HEK293 (cell line): ENCODE measurements around the gene HTR1D.
A peak's percentile ranks its signal among the peaks of the same experiment; 100 is the strongest.

Source experiments
- CTCF ChIA-PET: fragments of 350-600 bp; formaldehyde crosslinking; extraction: SDS; loops from one replicate; lab custom pipeline; 2021; ENCODE audit warnings: antibody characterized with exemption; lab: Yijun Ruan, JAX
- POLR2A ChIA-PET: fragments of 300-600 bp; formaldehyde crosslinking; extraction: SDS; loops from one replicate; lab custom pipeline; 2020; ENCODE audit warnings: antibody characterized with exemption, inconsistent platforms; lab: Yijun Ruan, JAX
- H3K27ac ChIP-seq: fragments of 200-500 bp; sonication (Bioruptor generic); 2 replicates; pipeline ENCODE4 v1.5.1; 2014; ENCODE audit warnings: low read depth, low read length, control low read depth, inconsistent platforms; ENCODE audit errors: extremely low read depth
- H3K36me3 ChIP-seq, 2 experiments: fragments of 200-500 bp in 1 of 2; sonication (Bioruptor generic) in 1 of 2; 1 replicate in 1 of 2; 2 replicates in 1 of 2; pipeline ENCODE4 v1.5.1; 2014 to 2017; ENCODE audit warnings: inconsistent platforms in 2 of 2, low read length in 2 of 2; ENCODE audit not compliant: control insufficient read depth in 2 of 2, insufficient read depth in 1 of 2
- H3K4me1 ChIP-seq: fragments of 200-500 bp; sonication (Bioruptor generic); 2 replicates; pipeline ENCODE4 v1.5.1; 2014; ENCODE audit warnings: mild to moderate bottlenecking, low read length, inconsistent platforms; ENCODE audit not compliant: control insufficient read depth, insufficient read depth
- H3K4me3 ChIP-seq: 2 replicates; pipeline ENCODE4 v1.5.1; 2011; ENCODE audit warnings: low read depth, mild to moderate bottlenecking, control low read depth, low read length, moderate library complexity
- H3K9me3 ChIP-seq: fragments of 200-500 bp; sonication (Bioruptor generic); 2 replicates; pipeline ENCODE4 v1.5.1; 2014; ENCODE audit warnings: low read depth, low read length, inconsistent platforms; ENCODE audit not compliant: control insufficient read depth, insufficient read depth
- EGR2 ChIP-seq: fragments of 450-650 bp; formaldehyde crosslinking; IDR thresholded peaks from 2 replicates; pipeline ENCODE4 v1.5.1; 2016; ENCODE audit warnings: low read depth, missing biosample characterization, missing genetic modification characterization
- GFI1B ChIP-seq: fragments of 450-650 bp; formaldehyde crosslinking; IDR thresholded peaks from 2 replicates; pipeline ENCODE4 v1.5.1; 2016; ENCODE audit warnings: missing biosample characterization, missing genetic modification characterization
- KLF8 ChIP-seq: fragments of 450-650 bp; formaldehyde crosslinking; IDR thresholded peaks from 2 replicates; pipeline ENCODE4 v1.5.1; 2016; ENCODE audit warnings: missing biosample characterization, missing genetic modification characterization
- MZF1 ChIP-seq: fragments of 450-650 bp; formaldehyde crosslinking; IDR thresholded peaks from 2 replicates; pipeline ENCODE4 v1.5.1; 2017; ENCODE audit warnings: missing biosample characterization, missing genetic modification characterization, borderline replicate concordance
- RBAK ChIP-seq: fragments of 450-650 bp; formaldehyde crosslinking; IDR thresholded peaks from 2 replicates; pipeline ENCODE4 v1.5.1; 2016; ENCODE audit warnings: missing biosample characterization, missing genetic modification characterization
- SCRT2 ChIP-seq: fragments of 450-650 bp; formaldehyde crosslinking; IDR thresholded peaks from 2 replicates; pipeline ENCODE4 v1.5.1; 2016; ENCODE audit warnings: missing biosample characterization, missing genetic modification characterization
- YY2 ChIP-seq: fragments of 450-650 bp; formaldehyde crosslinking; IDR thresholded peaks from 2 replicates; pipeline ENCODE4 v1.5.1; 2016; ENCODE audit warnings: missing biosample characterization, missing genetic modification characterization
- ZBTB17 ChIP-seq: fragments of 450-650 bp; formaldehyde crosslinking; IDR thresholded peaks from 2 replicates; pipeline ENCODE4 v1.5.1; 2016; ENCODE audit warnings: missing biosample characterization, missing genetic modification characterization
- ZBTB7A ChIP-seq: fragments of 450-650 bp; formaldehyde crosslinking; IDR thresholded peaks from 2 replicates; pipeline ENCODE4 v1.5.1; 2016; ENCODE audit warnings: low read depth, missing biosample characterization, missing genetic modification characterization
- ZFP41 ChIP-seq: fragments of 450-650 bp; formaldehyde crosslinking; IDR thresholded peaks from 2 replicates; pipeline ENCODE4 v1.5.1; 2016; ENCODE audit warnings: missing biosample characterization, missing genetic modification characterization, borderline replicate concordance
- ZIC2 ChIP-seq: fragments of 450-650 bp; formaldehyde crosslinking; IDR thresholded peaks from 2 replicates; pipeline ENCODE4 v1.5.1; 2016; ENCODE audit warnings: missing biosample characterization, missing genetic modification characterization
- ZNF138 ChIP-seq: fragments of 450-650 bp; formaldehyde crosslinking; IDR thresholded peaks from 2 replicates; pipeline ENCODE4 v1.5.1; 2016; ENCODE audit warnings: missing biosample characterization, missing genetic modification characterization, borderline replicate concordance
- ZNF157 ChIP-seq: fragments of 450-650 bp; formaldehyde crosslinking; IDR thresholded peaks from 2 replicates; pipeline ENCODE4 v1.5.1; 2016; ENCODE audit warnings: missing biosample characterization, missing genetic modification characterization
- ZNF239 ChIP-seq: fragments of 450-650 bp; formaldehyde crosslinking; IDR thresholded peaks from 2 replicates; pipeline ENCODE4 v1.5.1; 2016; ENCODE audit warnings: missing biosample characterization, missing genetic modification characterization
- ZNF302 ChIP-seq: fragments of 450-650 bp; formaldehyde crosslinking; IDR thresholded peaks from 2 replicates; pipeline ENCODE4 v1.5.1; 2016; ENCODE audit warnings: missing biosample characterization, missing genetic modification characterization, low read depth
- ZNF366 ChIP-seq: fragments of 450-650 bp; formaldehyde crosslinking; conservative IDR thresholded peaks from 2 replicates; pipeline ENCODE4 v1.5.1; 2016; ENCODE audit warnings: missing biosample characterization, missing genetic modification characterization
- ZNF416 ChIP-seq: fragments of 450-650 bp; formaldehyde crosslinking; IDR thresholded peaks from 2 replicates; pipeline ENCODE4 v1.5.1; 2016; ENCODE audit warnings: missing biosample characterization, missing genetic modification characterization
- ZNF426 ChIP-seq: fragments of 450-650 bp; formaldehyde crosslinking; IDR thresholded peaks from 2 replicates; pipeline ENCODE4 v1.5.1; 2017; ENCODE audit warnings: missing biosample characterization, missing genetic modification characterization, mild to moderate bottlenecking, inconsistent platforms, moderate library complexity
- ZNF544 ChIP-seq: fragments of 450-650 bp; formaldehyde crosslinking; IDR thresholded peaks from 2 replicates; pipeline ENCODE4 v1.5.0; 2017; ENCODE audit warnings: missing biosample characterization, missing genetic modification characterization
- ZNF558 ChIP-seq: fragments of 450-650 bp; formaldehyde crosslinking; IDR thresholded peaks from 2 replicates; pipeline ENCODE4 v1.5.1; 2016; ENCODE audit warnings: missing biosample characterization, missing genetic modification characterization
- ZNF664 ChIP-seq: fragments of 450-650 bp; formaldehyde crosslinking; IDR thresholded peaks from 2 replicates; pipeline ENCODE4 v1.5.1; 2016; ENCODE audit warnings: missing biosample characterization, missing genetic modification characterization
- ZNF76 ChIP-seq: fragments of 450-650 bp; formaldehyde crosslinking; IDR thresholded peaks from 2 replicates; pipeline ENCODE4; 2016; ENCODE audit warnings: low read depth, missing biosample characterization, missing genetic modification characterization, borderline replicate concordance
- ZNF792 ChIP-seq: fragments of 450-650 bp; formaldehyde crosslinking; IDR thresholded peaks from 2 replicates; pipeline ENCODE4 v1.5.1; 2016; ENCODE audit warnings: missing biosample characterization, missing genetic modification characterization
- TF ChIP-seq, protein P1 (sequence below): fragments of 450-650 bp; formaldehyde crosslinking; IDR thresholded peaks from 2 replicates; pipeline ENCODE4 v1.5.1; 2016; ENCODE audit warnings: missing biosample characterization, missing genetic modification characterization, borderline replicate concordance
- TF ChIP-seq, protein P2 (sequence below): fragments of 450-650 bp; formaldehyde crosslinking; IDR thresholded peaks from 2 replicates; pipeline ENCODE4 v1.5.1; 2016; ENCODE audit warnings: missing biosample characterization, missing genetic modification characterization
- TF ChIP-seq, protein P3 (sequence below): fragments of 450-650 bp; formaldehyde crosslinking; IDR thresholded peaks from 2 replicates; pipeline ENCODE4 v1.5.1; 2016; ENCODE audit warnings: missing biosample characterization, missing genetic modification characterization
- TF ChIP-seq, protein P4 (sequence below): fragments of 450-650 bp; formaldehyde crosslinking; IDR thresholded peaks from 2 replicates; pipeline ENCODE4 v1.5.1; 2017; ENCODE audit warnings: missing biosample characterization, missing genetic modification characterization
- TF ChIP-seq, protein P5 (sequence below): fragments of 450-650 bp; formaldehyde crosslinking; IDR thresholded peaks from 2 replicates; pipeline ENCODE4 v1.5.1; 2016; ENCODE audit warnings: missing biosample characterization, missing genetic modification characterization

Gene HTR1D

DNA sequence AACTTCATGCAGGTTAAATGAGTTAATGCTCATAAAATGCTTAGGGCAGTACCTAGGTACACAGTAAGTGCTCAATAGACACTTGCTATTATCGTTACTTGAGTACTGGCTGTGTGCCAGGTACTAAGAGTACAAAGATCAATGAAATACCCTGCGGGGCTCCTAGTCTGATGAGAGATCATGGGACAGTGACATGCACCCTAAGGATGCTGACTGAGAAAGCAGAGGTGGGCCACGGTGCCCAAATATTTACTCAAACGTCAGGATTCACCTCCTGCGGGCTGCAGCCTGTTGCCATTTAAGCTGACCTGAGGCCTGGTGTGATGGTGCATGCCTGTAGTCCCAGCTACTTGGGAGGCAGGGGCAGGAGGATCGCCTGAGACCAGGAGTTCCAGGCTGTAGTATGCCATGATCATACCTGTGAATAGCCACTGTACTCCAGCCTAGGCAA, 28.8 kb downstream of the HTR1D start:
- TF ChIP-seq, protein P1, sequence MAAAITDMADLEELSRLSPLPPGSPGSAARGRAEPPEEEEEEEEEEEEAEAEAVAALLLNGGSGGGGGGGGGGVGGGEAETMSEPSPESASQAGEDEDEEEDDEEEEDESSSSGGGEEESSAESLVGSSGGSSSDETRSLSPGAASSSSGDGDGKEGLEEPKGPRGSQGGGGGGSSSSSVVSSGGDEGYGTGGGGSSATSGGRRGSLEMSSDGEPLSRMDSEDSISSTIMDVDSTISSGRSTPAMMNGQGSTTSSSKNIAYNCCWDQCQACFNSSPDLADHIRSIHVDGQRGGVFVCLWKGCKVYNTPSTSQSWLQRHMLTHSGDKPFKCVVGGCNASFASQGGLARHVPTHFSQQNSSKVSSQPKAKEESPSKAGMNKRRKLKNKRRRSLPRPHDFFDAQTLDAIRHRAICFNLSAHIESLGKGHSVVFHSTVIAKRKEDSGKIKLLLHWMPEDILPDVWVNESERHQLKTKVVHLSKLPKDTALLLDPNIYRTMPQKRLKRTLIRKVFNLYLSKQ (tag by site-specific recombination): no peak
- TF ChIP-seq ZNF664 (tag by site-specific recombination) (no peak), ZBTB7A (tag by site-specific recombination) (no peak), ZNF792 (no peak), ZFP41 (tag by site-specific recombination) (no peak), ZNF558 (tag by site-specific recombination) (no peak), SCRT2 (tag by site-specific recombination) (peak; percentile 51; the same call in 1 of the 2 replicates), ZIC2 (peak; percentile 94), GFI1B (tag by site-specific recombination) (no peak), ZNF138 (tag by site-specific recombination) (no peak), ZNF157 (tag by site-specific recombination) (no peak), EGR2 (no peak), ZNF302 (tag by site-specific recombination) (no peak)
- TF ChIP-seq, protein P2, sequence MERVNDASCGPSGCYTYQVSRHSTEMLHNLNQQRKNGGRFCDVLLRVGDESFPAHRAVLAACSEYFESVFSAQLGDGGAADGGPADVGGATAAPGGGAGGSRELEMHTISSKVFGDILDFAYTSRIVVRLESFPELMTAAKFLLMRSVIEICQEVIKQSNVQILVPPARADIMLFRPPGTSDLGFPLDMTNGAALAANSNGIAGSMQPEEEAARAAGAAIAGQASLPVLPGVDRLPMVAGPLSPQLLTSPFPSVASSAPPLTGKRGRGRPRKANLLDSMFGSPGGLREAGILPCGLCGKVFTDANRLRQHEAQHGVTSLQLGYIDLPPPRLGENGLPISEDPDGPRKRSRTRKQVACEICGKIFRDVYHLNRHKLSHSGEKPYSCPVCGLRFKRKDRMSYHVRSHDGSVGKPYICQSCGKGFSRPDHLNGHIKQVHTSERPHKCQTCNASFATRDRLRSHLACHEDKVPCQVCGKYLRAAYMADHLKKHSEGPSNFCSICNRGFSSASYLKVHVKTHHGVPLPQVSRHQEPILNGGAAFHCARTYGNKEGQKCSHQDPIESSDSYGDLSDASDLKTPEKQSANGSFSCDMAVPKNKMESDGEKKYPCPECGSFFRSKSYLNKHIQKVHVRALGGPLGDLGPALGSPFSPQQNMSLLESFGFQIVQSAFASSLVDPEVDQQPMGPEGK (tag by site-specific recombination): 0 out of 2 replicates have a peak, but pooled peaks have one; percentile 10
- ChIA-PET CTCF (interaction anchor here (0.7 to 11.1 kb wide), 4 partner anchors 9 to 210 kb away, joined by 3 to 333 read pairs (median 34); no protein-coding TSS in a partner anchor), POLR2A (no interaction called here)
- Histone ChIP-seq H3K27ac (no peak overlapping the region), H3K36me3 (no peaks in the 10 kb centered on the region), H3K4me1 (no peaks in the 10 kb centered on the region), H3K9me3 (no peaks in the 10 kb centered on the region), H3K4me3 (no peak overlapping the region)

DNA sequence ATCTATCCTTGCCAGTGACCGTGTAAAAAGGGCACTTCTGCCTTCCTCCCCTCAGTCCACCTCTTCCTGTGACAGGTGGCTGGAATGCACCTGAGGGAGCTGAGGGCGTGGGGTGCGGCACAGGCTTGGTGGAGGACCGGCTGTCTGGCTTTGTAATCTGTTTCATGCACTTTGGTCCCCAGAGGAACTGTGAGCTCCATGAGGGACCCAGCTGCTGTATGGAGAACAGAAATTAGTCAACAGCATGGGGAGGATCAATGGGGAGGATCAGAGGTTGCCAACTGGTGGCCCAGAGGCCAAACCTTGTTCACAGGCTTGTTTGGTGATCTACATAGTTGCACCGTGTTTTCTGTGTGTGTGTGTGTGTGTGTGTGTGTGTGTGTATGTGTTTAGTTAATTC, 29.7 kb downstream of the HTR1D start:
- Histone ChIP-seq H3K4me3 (no peak overlapping the region), H3K27ac (no peak overlapping the region), H3K4me1 (no peaks in the 10 kb centered on the region), H3K9me3 (no peaks in the 10 kb centered on the region), H3K36me3 (no peaks in the 10 kb centered on the region)
- POLR2A ChIA-PET: no interaction called here
- CTCF ChIA-PET: interaction anchor here (1.0 to 11.1 kb wide), 4 partner anchors 8 to 209 kb away, joined by 3 to 333 read pairs (median 34); no protein-coding TSS in a partner anchor
- TF ChIP-seq, protein P3, sequence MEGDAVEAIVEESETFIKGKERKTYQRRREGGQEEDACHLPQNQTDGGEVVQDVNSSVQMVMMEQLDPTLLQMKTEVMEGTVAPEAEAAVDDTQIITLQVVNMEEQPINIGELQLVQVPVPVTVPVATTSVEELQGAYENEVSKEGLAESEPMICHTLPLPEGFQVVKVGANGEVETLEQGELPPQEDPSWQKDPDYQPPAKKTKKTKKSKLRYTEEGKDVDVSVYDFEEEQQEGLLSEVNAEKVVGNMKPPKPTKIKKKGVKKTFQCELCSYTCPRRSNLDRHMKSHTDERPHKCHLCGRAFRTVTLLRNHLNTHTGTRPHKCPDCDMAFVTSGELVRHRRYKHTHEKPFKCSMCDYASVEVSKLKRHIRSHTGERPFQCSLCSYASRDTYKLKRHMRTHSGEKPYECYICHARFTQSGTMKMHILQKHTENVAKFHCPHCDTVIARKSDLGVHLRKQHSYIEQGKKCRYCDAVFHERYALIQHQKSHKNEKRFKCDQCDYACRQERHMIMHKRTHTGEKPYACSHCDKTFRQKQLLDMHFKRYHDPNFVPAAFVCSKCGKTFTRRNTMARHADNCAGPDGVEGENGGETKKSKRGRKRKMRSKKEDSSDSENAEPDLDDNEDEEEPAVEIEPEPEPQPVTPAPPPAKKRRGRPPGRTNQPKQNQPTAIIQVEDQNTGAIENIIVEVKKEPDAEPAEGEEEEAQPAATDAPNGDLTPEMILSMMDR (tag by site-specific recombination): no peak
- TF ChIP-seq ZNF366 (no peak), RBAK (tag by site-specific recombination) (no peak), KLF8 (tag by site-specific recombination) (no peak), ZNF239 (no peak), ZNF76 (tag by site-specific recombination) (no peak), ZNF426 (tag by site-specific recombination) (no peak), ZNF544 (tag by site-specific recombination) (no peak), ZNF416 (no peak), YY2 (tag by site-specific recombination) (no peak), ZBTB17 (tag by site-specific recombination) (no peak), MZF1 (tag by site-specific recombination) (no peak)
- TF ChIP-seq, protein P4, sequence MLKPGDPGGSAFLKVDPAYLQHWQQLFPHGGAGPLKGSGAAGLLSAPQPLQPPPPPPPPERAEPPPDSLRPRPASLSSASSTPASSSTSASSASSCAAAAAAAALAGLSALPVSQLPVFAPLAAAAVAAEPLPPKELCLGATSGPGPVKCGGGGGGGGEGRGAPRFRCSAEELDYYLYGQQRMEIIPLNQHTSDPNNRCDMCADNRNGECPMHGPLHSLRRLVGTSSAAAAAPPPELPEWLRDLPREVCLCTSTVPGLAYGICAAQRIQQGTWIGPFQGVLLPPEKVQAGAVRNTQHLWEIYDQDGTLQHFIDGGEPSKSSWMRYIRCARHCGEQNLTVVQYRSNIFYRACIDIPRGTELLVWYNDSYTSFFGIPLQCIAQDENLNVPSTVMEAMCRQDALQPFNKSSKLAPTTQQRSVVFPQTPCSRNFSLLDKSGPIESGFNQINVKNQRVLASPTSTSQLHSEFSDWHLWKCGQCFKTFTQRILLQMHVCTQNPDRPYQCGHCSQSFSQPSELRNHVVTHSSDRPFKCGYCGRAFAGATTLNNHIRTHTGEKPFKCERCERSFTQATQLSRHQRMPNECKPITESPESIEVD (tag by site-specific recombination): no peak
- TF ChIP-seq, protein P5, sequence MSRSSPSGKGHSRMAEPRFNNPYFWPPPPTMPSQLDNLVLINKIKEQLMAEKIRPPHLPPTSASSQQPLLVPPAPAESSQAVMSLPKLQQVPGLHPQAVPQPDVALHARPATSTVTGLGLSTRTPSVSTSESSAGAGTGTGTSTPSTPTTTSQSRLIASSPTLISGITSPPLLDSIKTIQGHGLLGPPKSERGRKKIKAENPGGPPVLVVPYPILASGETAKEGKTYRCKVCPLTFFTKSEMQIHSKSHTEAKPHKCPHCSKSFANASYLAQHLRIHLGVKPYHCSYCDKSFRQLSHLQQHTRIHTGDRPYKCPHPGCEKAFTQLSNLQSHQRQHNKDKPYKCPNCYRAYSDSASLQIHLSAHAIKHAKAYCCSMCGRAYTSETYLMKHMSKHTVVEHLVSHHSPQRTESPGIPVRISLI (tag by site-specific recombination): no peak
